ENCODE data around the gene CACNB3. TPM values are rescaled to one million over a fixed set of nuclear protein-coding genes. Genes with fewer than 3 reads are reported as not detected.

The CACNB3 gene
- total and polyA plus RNA-seq, 9 of the 15 experiments (the other 6 are each of a cell fraction or from before 2014, with no cell fraction given): 0.24 to 2.0 (median 1.5) TPM

DNA sequence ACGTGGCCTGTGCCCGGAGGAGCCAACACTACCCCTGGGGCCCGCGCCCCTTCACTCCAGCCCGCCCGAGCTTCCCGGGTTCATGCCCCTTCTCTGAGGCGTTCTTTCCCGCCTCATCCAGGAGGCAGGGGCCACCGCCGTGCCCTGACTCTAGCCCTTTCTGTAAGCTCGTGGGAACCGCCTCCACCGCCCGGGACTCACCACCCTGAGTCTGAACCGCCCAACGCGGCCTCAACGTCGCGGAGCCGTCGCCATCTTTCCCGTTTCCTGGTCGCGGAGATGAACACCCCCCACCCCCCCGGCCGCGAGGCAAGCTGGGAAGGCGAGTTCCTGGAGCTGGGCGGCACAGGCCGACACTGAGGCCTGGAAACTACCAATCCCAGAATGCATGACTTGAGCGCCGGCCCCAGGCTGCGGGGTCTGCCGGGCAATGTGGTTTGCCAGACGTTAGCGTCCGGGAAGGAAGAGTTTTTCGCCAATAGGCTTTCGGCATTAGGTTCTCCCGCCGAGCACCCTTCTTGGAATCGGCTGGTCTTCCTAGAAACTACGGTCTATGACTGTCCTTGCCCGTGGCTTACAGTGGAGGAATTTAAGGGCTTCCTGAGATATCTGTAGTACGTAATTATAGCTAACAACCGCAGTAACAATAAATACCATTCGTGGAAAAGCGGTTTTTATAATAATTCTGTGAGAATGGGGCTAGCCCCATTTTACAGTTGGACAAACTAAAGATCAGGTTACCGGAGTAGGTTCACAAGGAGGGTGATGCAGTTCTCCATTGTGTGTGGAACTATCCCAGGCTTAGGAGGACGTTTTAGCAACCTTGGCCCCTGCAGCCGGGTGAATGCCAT, 33.8 kb downstream of the CACNB3 start, which contains the start of gene DDX23 (continued):
- TF ChIP-seq, protein P1, sequence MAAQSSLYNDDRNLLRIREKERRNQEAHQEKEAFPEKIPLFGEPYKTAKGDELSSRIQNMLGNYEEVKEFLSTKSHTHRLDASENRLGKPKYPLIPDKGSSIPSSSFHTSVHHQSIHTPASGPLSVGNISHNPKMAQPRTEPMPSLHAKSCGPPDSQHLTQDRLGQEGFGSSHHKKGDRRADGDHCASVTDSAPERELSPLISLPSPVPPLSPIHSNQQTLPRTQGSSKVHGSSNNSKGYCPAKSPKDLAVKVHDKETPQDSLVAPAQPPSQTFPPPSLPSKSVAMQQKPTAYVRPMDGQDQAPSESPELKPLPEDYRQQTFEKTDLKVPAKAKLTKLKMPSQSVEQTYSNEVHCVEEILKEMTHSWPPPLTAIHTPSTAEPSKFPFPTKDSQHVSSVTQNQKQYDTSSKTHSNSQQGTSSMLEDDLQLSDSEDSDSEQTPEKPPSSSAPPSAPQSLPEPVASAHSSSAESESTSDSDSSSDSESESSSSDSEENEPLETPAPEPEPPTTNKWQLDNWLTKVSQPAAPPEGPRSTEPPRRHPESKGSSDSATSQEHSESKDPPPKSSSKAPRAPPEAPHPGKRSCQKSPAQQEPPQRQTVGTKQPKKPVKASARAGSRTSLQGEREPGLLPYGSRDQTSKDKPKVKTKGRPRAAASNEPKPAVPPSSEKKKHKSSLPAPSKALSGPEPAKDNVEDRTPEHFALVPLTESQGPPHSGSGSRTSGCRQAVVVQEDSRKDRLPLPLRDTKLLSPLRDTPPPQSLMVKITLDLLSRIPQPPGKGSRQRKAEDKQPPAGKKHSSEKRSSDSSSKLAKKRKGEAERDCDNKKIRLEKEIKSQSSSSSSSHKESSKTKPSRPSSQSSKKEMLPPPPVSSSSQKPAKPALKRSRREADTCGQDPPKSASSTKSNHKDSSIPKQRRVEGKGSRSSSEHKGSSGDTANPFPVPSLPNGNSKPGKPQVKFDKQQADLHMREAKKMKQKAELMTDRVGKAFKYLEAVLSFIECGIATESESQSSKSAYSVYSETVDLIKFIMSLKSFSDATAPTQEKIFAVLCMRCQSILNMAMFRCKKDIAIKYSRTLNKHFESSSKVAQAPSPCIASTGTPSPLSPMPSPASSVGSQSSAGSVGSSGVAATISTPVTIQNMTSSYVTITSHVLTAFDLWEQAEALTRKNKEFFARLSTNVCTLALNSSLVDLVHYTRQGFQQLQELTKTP (IDR thresholded peaks at IDR 0.05; ENCODE audit: low read depth in 1 of 2, partially characterized antibody in 2 of 2): peak; percentile 86 to 100
- TF ChIP-seq, protein P2, sequence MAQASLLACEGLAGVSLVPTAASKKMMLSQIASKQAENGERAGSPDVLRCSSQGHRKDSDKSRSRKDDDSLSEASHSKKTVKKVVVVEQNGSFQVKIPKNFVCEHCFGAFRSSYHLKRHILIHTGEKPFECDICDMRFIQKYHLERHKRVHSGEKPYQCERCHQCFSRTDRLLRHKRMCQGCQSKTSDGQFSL (CRISPR knock-in tag; IDR thresholded peaks at IDR 0.05): peak; percentile 99
- TF ChIP-seq, protein P2 (tag; IDR thresholded peaks at IDR 0.05): peak in 1 of 2 experiments; percentile 99; a peak in 2 of 4 replicates
- TF ChIP-seq ETS2 (tag; IDR thresholded peaks at IDR 0.05; ENCODE audit: borderline replicate concordance, poor library complexity, severe bottlenecking) (no peak), FOXA3 (CRISPR knock-in tag; conservative IDR thresholded peaks at IDR 0.05 in 1 of 2, IDR thresholded peaks at IDR 0.05 in 1 of 2) (no peak), ZNF324 (CRISPR knock-in tag; IDR thresholded peaks at IDR 0.05) (no peak), SMARCA5 (IDR thresholded peaks at IDR 0.05) (peak; percentile 73; the same call in 1 of the 2 replicates), ELF4 (CRISPR knock-in tag; IDR thresholded peaks at IDR 0.05) (peak; percentile 97), L3MBTL2 (IDR thresholded peaks at IDR 0.05) (peak; percentile 87), ZNF766 (CRISPR knock-in tag; conservative IDR thresholded peaks at IDR 0.05) (peak; percentile 99), DNMT1 (IDR thresholded peaks at IDR 0.05) (no peak), FOXK2 (conservative IDR thresholded peaks at IDR 0.05 in 1 of 2, IDR thresholded peaks at IDR 0.05 in 1 of 2; ENCODE audit: low read depth in 2 of 2) (peak in 1 of 2 experiments; percentile 44; a peak in 2 of 4 replicates), DDX20 (tag; IDR thresholded peaks at IDR 0.05; ENCODE audit: low read depth) (no peak; the same call in 1 of the 2 replicates), ZNF644 (tag; IDR thresholded peaks at IDR 0.05; ENCODE audit: low read depth) (peak; percentile 99), CHD2 (IDR thresholded peaks at IDR 0.05; ENCODE audit: low read depth, low read length) (peak; percentile 80), PRMT5 (CRISPR knock-in tag; IDR thresholded peaks at IDR 0.05) (no peak)
- TF ChIP-seq, protein P3, sequence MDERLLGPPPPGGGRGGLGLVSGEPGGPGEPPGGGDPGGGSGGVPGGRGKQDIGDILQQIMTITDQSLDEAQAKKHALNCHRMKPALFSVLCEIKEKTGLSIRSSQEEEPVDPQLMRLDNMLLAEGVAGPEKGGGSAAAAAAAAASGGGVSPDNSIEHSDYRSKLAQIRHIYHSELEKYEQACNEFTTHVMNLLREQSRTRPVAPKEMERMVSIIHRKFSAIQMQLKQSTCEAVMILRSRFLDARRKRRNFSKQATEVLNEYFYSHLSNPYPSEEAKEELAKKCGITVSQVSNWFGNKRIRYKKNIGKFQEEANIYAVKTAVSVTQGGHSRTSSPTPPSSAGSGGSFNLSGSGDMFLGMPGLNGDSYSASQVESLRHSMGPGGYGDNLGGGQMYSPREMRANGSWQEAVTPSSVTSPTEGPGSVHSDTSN (CRISPR knock-in tag; IDR thresholded peaks at IDR 0.05; ENCODE audit: low read depth): no peak
- TF ChIP-seq, protein P3 (tag; conservative IDR thresholded peaks at IDR 0.05; ENCODE audit: low read depth): no peak
